Measurements from ENCODE around the gene PSME3IP1. TPM values are rescaled to one million over a fixed set of nuclear protein-coding genes. Genes with fewer than 3 reads are reported as not detected.

PSME3IP1 gene
- total RNA-seq, 1 experiment from 2014 or later: 104 TPM

DNA sequence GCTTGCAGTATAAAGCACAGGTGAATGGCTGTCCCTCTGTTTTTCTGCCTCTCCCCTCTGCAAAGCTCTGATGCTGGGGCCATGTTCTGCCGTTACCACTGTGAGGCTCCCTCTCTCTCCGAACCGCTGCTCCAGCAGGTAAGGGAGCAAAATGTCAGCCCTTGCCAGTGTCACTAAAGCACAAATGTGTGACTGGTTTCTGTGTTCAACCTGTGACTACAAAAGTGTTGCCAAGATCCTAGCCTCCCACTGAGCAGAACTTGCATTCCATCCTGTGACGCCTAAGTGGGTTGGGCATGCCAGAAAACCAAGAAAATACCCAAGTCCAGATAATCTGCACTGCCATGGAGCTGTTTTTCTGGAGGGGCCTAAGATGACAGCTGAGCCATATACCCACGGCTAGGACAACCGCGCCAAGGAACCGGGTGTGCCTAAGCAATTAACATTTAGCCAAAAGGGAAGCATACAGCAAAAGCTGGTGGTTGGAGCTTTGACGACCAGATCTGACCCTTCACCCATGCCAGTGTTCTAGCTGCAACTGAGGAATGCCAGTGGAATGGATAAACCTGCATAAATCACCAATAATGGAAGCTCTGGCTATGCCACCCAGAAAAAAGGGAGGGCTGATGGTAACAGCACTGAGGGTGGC, 35.0 kb downstream of the PSME3IP1 start:
- DNase-seq (ENCODE audit: low spot score) (no peak), ATAC-seq (no peak)
- Mint-ChIP-seq H3K4me1 (peaks cover 58% of the 10 kb centered on the region), H3K27ac (peak overlapping the region; percentile 96), H3K27me3 (ENCODE audit: low read depth) (no peaks in the 10 kb centered on the region; the same call in 1 of the 2 replicates), H3K36me3 (peaks cover 34% of the 10 kb centered on the region), H3K4me3 (no peak overlapping the region), H3K9me3 (no peaks in the 10 kb centered on the region)
- POLR2A ChIA-PET: interaction anchor here (1.0 to 1.4 kb wide), 2 partner anchors 11 to 31 kb away, joined by 3 read pairs; no protein-coding TSS in a partner anchor
- TF ChIP-seq, protein P1, sequence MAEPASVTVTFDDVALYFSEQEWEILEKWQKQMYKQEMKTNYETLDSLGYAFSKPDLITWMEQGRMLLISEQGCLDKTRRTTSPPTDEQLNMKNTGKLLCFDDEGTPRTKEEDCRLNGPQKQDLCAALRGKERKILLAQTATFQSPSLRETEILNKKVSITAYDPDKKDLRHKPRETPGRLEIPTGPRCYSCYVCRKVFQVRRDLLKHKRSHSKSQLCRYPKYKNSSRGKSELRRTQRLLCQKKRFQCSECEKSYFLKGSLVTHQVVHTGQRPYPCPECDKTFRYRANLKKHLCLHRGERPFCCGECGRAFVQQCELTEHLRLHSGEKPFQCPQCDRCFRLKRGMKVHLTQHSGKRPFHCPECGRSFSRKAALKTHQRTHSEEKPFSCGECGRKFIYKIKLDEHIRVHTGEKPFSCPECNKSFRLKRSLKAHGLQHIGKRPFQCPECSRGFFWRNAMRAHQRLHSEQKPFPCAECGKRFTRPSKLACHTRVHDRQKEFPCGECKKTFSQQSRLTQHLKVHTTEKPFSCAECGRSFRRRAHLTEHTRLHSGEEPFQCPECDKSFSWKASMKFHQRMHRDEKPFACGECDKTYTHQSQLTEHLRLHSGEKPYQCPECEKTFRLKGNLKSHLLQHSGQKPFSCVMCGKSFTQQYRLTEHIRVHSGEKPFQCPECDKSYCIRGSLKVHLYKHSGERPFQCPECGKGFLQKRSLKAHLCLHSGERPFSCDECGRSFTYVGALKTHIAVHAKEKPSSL (CRISPR knock-in tag; conservative IDR thresholded peaks at IDR 0.05): no peak
- TF ChIP-seq TEAD1 (CRISPR knock-in tag; IDR thresholded peaks at IDR 0.05) (no peak), SMAD4 (CRISPR knock-in tag; IDR thresholded peaks at IDR 0.05) (no peak), JAZF1 (CRISPR knock-in tag; IDR thresholded peaks at IDR 0.05) (no peak), ZNF671 (CRISPR knock-in tag; IDR thresholded peaks at IDR 0.05) (no peak), CREB1 (CRISPR knock-in tag; IDR thresholded peaks at IDR 0.05) (no peak), EMX1 (CRISPR knock-in tag; IDR thresholded peaks at IDR 0.05) (no peak), HMGA2 (CRISPR knock-in tag; IDR thresholded peaks at IDR 0.05) (no peak), MYBL2 (CRISPR knock-in tag; IDR thresholded peaks at IDR 0.05) (no peak), ZNF263 (CRISPR knock-in tag; IDR thresholded peaks at IDR 0.05; ENCODE audit: low read depth) (no peak), ZNF232 (CRISPR knock-in tag; IDR thresholded peaks at IDR 0.05) (no peak), SP1 (CRISPR knock-in tag; conservative IDR thresholded peaks at IDR 0.05) (no peak), ELF4 (CRISPR knock-in tag; IDR thresholded peaks at IDR 0.05; ENCODE audit: low read depth) (no peak)
- TF ChIP-seq, protein P2, sequence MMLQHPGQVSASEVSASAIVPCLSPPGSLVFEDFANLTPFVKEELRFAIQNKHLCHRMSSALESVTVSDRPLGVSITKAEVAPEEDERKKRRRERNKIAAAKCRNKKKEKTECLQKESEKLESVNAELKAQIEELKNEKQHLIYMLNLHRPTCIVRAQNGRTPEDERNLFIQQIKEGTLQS (CRISPR knock-in tag; conservative IDR thresholded peaks at IDR 0.05): no peak
- TF ChIP-seq, protein P3, sequence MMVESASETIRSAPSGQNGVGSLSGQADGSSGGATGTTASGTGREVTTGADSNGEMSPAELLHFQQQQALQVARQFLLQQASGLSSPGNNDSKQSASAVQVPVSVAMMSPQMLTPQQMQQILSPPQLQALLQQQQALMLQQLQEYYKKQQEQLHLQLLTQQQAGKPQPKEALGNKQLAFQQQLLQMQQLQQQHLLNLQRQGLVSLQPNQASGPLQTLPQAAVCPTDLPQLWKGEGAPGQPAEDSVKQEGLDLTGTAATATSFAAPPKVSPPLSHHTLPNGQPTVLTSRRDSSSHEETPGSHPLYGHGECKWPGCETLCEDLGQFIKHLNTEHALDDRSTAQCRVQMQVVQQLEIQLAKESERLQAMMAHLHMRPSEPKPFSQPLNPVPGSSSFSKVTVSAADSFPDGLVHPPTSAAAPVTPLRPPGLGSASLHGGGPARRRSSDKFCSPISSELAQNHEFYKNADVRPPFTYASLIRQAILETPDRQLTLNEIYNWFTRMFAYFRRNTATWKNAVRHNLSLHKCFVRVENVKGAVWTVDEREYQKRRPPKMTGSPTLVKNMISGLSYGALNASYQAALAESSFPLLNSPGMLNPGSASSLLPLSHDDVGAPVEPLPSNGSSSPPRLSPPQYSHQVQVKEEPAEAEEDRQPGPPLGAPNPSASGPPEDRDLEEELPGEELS (CRISPR knock-in tag; IDR thresholded peaks at IDR 0.05): no peak
- TF ChIP-seq, protein P4, sequence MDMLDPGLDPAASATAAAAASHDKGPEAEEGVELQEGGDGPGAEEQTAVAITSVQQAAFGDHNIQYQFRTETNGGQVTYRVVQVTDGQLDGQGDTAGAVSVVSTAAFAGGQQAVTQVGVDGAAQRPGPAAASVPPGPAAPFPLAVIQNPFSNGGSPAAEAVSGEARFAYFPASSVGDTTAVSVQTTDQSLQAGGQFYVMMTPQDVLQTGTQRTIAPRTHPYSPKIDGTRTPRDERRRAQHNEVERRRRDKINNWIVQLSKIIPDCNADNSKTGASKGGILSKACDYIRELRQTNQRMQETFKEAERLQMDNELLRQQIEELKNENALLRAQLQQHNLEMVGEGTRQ (CRISPR knock-in tag; IDR thresholded peaks at IDR 0.05): no peak
- TF ChIP-seq, protein P5, sequence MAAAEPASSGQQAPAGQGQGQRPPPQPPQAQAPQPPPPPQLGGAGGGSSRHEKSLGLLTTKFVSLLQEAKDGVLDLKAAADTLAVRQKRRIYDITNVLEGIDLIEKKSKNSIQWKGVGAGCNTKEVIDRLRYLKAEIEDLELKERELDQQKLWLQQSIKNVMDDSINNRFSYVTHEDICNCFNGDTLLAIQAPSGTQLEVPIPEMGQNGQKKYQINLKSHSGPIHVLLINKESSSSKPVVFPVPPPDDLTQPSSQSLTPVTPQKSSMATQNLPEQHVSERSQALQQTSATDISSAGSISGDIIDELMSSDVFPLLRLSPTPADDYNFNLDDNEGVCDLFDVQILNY (CRISPR knock-in tag; IDR thresholded peaks at IDR 0.05): no peak
- TF ChIP-seq, protein P6, sequence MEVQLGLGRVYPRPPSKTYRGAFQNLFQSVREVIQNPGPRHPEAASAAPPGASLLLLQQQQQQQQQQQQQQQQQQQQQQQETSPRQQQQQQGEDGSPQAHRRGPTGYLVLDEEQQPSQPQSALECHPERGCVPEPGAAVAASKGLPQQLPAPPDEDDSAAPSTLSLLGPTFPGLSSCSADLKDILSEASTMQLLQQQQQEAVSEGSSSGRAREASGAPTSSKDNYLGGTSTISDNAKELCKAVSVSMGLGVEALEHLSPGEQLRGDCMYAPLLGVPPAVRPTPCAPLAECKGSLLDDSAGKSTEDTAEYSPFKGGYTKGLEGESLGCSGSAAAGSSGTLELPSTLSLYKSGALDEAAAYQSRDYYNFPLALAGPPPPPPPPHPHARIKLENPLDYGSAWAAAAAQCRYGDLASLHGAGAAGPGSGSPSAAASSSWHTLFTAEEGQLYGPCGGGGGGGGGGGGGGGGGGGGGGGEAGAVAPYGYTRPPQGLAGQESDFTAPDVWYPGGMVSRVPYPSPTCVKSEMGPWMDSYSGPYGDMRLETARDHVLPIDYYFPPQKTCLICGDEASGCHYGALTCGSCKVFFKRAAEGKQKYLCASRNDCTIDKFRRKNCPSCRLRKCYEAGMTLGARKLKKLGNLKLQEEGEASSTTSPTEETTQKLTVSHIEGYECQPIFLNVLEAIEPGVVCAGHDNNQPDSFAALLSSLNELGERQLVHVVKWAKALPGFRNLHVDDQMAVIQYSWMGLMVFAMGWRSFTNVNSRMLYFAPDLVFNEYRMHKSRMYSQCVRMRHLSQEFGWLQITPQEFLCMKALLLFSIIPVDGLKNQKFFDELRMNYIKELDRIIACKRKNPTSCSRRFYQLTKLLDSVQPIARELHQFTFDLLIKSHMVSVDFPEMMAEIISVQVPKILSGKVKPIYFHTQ (CRISPR knock-in tag; IDR thresholded peaks at IDR 0.05): no peak
- TF ChIP-seq, protein P7, sequence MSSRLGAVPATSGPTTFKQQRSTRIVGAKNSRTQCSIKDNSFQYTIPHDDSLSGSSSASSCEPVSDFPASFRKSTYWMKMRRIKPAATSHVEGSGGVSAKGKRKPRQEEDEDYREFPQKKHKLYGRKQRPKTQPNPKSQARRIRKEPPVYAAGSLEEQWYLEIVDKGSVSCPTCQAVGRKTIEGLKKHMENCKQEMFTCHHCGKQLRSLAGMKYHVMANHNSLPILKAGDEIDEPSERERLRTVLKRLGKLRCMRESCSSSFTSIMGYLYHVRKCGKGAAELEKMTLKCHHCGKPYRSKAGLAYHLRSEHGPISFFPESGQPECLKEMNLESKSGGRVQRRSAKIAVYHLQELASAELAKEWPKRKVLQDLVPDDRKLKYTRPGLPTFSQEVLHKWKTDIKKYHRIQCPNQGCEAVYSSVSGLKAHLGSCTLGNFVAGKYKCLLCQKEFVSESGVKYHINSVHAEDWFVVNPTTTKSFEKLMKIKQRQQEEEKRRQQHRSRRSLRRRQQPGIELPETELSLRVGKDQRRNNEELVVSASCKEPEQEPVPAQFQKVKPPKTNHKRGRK (CRISPR knock-in tag; IDR thresholded peaks at IDR 0.05; ENCODE audit: borderline replicate concordance): no peak
- TF ChIP-seq, protein P8, sequence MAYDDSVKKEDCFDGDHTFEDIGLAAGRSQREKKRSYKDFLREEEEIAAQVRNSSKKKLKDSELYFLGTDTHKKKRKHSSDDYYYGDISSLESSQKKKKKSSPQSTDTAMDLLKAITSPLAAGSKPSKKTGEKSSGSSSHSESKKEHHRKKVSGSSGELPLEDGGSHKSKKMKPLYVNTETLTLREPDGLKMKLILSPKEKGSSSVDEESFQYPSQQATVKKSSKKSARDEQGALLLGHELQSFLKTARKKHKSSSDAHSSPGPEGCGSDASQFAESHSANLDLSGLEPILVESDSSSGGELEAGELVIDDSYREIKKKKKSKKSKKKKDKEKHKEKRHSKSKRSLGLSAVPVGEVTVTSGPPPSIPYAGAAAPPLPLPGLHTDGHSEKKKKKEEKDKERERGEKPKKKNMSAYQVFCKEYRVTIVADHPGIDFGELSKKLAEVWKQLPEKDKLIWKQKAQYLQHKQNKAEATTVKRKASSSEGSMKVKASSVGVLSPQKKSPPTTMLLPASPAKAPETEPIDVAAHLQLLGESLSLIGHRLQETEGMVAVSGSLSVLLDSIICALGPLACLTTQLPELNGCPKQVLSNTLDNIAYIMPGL (CRISPR knock-in tag; IDR thresholded peaks at IDR 0.05): no peak
- CTCF ChIA-PET: interaction anchor here (0.6 to 5.8 kb wide), 9 partner anchors 10 to 186 kb away, joined by 3 to 56 read pairs (median 5); partner anchors contain the start of genes CPNE2, PSME3IP1 and RSPRY1
